ELF-1 (cell line): ENCODE results near the gene ERBB2.
"Not testable (repeated sequence)": the region's sequence is repeated elsewhere in the genome, so short reads cannot be mapped to it uniquely, and the experiment has no call there.

Source experiments
- DNase-seq: peaks from one replicate; pipeline ENCODE4 v3.0.0-alpha.2; 2016; ENCODE audit warnings: low read depth, low spot score

ERBB2 gene

DNA sequence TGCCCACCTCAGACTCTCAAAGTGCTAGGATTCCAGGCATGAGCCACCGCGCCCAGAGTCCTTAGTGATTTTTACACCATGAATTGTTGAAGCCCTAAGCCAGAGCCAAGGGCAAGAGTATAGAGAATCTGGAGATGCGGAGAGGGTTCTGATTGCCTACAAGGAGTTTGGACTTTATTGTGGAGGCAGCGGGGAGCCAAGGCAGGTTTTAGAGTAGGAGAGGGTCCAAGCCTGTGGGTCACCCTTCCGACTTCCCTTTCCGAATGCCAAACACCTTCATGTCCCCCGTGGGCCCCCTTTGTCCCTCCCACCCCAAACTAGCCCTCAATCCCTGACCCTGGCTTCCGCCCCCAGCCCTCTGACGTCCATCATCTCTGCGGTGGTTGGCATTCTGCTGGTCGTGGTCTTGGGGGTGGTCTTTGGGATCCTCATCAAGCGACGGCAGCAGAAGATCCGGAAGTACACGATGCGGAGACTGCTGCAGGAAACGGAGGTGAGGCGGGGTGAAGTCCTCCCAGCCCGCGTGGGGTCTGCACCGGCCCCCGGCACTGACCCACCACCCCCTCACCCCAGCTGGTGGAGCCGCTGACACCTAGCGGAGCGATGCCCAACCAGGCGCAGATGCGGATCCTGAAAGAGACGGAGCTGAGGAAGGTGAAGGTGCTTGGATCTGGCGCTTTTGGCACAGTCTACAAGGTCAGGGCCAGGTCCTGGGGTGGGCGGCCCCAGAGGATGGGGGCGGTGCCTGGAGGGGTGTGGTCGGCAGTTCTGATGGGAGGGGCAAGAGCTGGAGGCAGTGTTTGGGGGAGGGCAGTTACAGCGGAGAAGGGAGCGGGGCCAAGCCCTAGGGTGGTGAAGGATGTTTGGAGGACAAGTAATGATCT is 23.3 kb downstream of the ERBB2 start:
- DNase-seq = peak; percentile 75

DNA sequence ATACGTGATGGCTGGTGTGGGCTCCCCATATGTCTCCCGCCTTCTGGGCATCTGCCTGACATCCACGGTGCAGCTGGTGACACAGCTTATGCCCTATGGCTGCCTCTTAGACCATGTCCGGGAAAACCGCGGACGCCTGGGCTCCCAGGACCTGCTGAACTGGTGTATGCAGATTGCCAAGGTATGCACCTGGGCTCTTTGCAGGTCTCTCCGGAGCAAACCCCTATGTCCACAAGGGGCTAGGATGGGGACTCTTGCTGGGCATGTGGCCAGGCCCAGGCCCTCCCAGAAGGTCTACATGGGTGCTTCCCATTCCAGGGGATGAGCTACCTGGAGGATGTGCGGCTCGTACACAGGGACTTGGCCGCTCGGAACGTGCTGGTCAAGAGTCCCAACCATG is 24.9 kb downstream of the ERBB2 start:
- no peak for DNase-seq

DNA sequence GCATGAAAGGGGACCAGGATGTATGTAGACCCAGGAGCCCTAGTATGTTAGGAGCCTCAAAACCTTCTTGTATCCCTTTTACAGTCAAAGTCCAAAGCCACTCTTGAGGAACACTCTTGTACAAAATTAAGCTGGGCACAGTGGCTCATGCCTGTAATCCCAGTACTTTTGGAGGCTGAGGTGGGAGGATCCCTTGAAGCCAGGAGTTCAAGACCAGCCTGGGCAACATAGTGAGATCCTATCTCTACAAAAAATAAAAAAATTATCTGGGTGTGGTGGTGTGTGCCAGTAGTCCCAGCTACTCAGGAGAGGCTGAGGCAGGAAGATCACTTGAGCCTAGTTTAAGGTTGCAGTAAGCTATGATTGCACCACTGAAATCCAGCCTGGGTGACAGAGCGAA is 26.1 kb downstream of the ERBB2 start:
- not testable (repeated sequence) for DNase-seq

DNA sequence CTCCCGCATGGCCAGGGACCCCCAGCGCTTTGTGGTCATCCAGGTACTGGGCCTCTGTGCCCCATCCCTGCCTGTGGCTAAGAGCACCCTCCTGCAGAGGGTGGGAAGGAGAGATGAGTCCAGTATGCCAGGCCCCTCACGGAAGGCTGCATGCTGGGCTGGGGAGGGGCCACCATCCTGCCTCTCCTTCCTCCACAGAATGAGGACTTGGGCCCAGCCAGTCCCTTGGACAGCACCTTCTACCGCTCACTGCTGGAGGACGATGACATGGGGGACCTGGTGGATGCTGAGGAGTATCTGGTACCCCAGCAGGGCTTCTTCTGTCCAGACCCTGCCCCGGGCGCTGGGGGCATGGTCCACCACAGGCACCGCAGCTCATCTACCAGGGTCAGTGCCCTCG is 26.8 kb downstream of the ERBB2 start:
- DNase-seq = no peak

DNA sequence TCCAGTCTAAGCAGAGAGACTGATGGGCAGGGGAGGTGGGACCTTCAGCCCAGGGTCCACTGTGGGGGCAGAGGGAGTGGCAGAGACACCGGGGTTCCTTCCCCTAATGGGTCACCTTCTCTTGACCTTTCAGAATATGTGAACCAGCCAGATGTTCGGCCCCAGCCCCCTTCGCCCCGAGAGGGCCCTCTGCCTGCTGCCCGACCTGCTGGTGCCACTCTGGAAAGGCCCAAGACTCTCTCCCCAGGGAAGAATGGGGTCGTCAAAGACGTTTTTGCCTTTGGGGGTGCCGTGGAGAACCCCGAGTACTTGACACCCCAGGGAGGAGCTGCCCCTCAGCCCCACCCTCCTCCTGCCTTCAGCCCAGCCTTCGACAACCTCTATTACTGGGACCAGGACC is 27.7 kb downstream of the ERBB2 start:
- no peak for DNase-seq

DNA sequence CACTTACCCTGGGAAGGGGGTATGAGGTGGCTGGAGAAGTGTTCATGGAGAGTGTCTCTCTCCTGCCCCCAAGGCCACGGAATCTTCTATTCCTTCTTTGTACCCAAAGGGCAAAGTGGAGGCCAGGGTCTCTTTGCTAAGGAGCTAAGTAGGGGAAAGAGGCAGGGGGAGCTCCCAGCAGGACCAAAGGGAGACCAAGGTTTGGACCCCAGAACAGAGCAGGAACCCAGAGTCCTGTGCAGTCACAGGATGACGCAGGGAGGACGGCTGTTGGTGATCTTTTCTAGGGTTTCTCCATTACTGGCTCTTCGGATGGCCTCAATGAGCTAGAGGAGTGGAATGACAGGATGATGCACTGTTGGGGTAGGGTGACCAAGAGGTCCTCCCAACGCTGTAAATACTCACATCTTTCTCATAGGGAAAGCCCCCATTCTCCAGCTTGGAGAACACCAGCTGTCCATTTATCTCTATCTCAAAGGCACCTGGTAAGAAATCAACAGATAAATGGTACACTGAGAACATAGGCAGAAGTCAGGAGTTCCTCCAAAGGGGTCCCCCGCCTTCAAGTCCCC is 29.5 kb downstream of the ERBB2 start:
- DNase-seq = no peak

DNA sequence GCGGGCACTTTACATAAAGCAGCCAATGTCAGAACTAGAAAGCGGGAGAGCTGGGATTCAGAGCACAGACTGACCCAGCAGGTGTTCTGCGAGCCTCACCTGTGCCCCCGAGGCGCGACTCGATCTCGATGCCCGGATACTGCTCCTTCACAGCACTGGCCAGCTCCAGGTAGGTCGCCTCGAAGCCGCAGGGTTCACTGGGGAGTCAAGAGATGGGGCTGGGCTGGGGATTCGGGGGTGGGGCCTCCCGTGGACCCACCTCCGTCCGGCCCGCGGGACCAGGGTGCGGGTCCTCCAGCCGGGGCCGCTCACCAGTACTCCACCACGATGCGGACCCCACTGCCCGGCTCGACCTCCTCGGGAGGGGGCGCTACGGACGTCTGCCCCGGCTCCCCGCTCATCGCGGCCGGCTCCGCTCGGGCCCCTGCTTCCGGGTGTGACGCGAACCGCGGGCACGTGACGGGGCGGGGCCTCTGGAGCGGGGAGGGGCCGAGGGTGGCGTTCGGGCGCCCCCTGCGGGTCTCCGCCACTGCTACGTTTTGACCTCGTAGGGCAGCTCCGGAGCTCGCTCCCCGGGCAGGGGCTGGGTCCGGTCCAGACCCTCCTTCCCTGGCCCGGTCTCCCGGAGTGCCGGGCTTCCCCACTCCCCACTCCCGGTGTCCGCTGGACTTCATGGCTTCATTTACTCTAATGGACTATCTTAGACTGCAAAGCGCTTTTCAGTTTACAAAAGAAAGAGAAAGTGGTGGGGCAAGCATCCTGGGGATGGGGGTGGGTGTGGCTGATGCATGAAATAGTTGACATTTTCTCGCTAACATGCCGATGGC is 30.4 kb downstream of the ERBB2 start, which contains the start of gene MIEN1:
MIEN1 (minus strand) TSS at position 438 of the 827 bp plus-strand sequence; CDS start at position 401, 37 bp downstream.
- DNase-seq = peak; percentile 94

DNA sequence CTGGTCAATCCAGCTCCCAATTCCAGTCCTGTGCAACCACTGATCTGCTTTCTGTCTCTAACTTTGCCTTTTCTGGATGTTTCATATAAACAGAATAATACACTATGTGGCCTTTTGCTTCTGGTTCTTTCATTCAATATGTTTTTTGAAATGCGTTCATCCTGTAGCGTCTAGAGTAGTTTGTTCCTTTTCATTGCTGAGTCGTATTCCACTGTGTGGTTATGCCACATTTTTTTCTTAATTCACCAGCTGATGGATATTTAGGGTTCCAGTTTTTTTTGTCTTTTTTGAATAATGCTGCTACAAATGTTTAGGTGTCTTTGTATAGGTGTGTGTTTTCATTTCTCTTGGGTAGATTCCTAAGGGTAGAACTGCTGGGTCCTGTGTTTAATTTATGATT is 32.7 kb downstream of the ERBB2 start:
- no peak for DNase-seq

DNA sequence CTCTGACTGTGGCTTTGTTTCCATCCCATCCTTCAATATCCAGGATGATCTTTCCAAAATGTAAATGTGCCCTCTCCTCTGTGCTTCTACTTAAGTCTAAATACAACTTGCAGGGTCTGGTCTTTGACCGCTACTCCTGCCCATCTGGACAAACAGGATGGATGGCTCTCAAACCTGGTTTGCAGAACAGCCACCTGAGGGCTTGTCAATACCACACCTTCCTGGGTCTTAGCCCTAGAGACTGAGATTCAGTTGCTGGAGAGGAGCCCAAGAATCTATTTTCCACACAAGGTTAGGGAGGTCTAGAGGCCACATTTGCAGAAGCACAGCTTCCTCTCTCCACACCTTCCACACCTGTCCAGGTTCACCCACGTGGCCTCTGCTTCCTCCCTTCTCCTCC is 36.0 kb downstream of the ERBB2 start:
- DNase-seq = peak; percentile 62

DNA sequence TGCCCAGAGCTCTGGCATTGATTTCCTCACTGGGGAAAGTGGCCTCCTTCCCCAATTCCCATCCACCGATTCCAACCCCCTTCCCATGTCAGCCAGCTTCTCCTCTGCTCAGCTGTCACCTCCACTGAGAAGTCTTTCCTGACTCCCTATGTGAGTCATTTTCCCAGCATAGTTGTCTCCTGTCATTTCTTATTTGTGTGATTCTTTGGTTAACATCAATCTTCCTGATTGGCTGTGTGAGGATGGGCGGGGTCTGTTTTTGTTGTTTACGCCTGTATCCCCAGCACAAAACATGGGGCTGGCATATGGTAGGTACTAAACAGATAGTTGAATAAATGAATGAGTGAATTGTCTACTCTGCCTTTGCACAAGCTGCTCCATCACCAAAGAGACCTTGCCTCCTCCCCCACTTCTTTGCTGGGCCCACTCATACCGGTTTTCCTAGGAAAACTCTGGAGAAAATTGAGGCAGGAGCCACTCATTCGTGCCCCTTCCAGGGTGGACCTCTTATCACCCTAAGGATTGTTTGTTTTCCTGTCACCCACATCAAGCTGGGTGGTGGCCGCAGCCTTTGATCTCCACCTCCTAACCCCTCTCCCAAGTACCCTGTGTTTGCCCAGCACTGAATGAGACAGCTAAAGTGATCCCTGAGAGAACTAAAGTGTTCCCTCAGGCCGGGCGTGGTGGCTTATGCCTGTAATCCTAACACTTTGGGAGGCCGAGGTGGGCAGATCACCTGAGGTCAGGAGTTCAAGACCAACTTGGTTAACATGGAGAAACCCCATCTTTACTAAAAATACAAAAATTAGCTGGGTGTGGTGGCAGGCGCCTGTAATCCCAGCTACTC is 36.7 kb downstream of the ERBB2 start:
- DNase-seq = no peak

DNA sequence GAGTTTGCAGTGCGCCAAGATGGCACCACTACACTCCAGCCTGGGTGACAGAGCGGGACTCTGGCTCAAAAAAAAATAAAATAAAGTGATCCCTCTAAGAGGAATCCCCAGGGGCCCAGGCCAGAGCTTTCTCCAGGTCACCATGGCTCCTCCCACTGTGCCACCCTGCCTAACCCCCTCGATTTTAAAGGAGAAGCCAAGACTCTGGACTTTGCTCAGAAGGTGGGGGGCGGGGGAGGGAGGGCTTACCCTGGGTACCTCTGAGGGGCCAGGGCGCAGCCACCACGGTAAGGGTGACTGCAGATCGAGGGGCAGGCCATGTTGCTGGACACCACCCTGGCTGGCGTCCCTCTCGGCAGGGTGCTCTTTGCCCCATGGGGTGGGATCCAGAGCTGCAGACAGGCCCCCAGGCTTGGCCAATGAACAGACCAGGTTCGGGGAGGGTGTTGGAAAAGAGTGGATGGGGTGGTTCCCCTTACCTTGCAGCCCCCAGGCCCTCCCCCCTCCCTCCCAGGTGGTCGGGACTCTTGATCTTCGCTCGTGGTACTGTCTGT is 37.4 kb downstream of the ERBB2 start:
- DNase-seq = no peak

DNA sequence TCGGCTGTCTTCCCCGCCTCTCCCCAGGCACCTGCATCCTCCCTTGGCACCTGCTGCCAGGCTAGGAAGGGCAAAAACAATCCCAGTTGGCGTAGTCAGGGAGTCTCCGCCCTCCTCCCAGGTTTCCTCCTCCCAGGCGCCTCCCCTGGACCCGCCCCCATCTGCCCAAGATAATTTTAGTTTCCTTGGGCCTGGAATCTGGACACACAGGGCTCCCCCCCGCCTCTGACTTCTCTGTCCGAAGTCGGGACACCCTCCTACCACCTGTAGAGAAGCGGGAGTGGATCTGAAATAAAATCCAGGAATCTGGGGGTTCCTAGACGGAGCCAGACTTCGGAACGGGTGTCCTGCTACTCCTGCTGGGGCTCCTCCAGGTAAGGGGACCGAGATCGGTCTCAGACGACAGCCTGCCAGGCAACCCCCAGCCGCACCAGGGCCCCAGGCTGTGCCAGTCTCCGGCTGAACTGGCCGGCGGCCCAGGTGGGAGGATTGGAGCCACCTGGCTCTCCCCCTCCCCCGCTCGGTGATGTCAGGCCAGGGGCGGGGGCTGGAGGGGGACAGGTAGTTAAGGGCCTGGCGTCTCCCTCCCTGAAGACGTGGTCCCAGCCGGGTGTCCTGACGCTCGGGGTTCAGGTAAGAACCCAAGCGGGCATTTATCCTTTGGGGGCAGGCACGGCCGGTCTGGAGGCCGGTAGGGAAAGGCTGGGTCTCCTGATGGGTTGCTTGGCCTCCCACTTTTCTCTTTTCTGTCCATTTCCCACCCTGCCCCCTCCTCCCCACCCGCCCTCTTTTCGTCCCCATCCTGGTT is 38.1 kb downstream of the ERBB2 start, which contains the start of gene GRB7:
GRB7 (plus strand) TSS at position 179 of the 808 bp plus-strand sequence. CDS start 4,364 bp downstream, outside the sequence.
- DNase-seq = peak; percentile 78

DNA sequence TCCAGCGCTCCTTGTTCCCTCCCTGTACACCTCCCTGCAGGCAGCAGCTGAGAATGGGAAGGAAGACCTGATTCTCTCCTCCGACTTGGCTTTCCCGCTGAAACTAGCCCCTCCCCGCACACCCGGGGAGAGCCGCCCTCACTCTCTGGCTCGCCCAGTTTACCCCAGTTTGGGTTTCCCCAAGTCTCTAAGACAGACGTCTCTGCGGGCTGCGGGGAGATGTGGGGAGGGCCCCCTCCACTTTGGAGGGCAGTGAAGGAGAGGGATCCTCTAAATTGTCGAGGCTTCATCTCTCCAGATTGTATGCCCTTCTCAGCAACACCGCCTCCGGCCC is 38.7 kb downstream of the ERBB2 start:
- DNase-seq = peak; percentile 70

DNA sequence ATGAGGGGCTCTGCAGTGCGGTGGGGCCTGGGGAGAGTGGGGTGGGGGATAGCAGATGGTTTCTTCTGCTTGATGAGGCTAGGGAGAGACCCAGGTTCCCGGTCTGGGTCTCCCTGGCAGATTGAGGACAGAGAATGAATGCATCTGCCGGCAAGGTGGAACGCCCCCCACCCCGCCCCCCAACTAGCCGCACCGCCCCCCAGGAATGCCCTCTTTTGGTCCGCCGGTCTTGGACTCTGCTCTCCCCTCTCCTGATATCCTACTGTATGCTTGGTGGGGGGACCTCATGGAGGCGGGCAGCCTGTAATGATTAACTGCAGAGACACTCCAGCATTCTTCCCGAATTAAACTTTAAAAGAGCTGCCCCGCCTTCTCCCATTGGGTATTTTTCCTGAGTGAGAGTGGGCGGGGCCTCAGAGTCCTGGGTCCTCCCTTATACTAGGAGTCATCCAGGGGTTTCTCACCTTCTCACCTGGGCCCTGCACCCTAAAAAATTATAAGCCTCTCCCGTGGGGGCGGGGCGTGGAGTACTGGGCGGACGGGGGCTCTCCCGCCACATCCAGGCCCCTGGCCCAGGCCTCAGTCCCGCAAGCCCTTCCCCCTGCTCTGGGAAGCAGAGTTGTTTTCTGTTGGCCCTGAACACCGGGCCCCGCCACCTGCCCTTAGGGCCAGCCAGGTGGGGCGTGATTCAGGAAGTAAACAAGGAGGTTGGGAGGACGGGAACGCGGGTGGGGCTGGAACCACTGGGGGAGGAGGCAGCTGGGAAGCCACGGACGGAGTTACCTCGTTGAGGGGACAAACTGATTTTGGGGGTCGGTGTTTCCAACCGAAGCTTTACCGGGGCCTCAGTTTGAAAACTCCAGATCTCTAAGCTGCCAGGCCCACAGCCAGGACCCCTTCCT is 39.4 kb downstream of the ERBB2 start:
- DNase-seq = peak; percentile 85

DNA sequence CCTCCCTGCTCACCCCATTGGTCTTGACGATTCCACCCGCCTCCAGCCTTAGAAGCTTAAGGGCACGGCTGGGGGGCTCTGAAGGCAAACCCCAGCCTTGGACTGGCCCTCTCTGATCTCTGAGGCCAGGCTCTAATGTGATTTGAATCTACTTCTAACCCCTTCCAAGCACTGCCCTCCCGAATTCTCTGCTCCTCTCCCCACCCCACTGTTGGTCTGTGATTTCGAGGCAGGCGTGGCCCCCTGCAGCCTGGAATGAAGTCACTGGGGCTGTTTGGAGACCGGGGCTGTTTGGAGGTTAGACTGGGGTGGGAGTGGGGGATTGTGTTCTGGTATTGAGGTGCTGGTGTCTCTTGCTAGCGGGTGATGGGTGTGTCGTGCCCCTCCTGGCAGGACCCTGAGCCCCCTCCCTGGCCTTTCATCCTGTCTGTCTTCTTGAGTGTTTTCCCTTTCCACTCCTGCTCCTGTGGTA is 40.1 kb downstream of the ERBB2 start:
- DNase-seq = peak; percentile 62

DNA sequence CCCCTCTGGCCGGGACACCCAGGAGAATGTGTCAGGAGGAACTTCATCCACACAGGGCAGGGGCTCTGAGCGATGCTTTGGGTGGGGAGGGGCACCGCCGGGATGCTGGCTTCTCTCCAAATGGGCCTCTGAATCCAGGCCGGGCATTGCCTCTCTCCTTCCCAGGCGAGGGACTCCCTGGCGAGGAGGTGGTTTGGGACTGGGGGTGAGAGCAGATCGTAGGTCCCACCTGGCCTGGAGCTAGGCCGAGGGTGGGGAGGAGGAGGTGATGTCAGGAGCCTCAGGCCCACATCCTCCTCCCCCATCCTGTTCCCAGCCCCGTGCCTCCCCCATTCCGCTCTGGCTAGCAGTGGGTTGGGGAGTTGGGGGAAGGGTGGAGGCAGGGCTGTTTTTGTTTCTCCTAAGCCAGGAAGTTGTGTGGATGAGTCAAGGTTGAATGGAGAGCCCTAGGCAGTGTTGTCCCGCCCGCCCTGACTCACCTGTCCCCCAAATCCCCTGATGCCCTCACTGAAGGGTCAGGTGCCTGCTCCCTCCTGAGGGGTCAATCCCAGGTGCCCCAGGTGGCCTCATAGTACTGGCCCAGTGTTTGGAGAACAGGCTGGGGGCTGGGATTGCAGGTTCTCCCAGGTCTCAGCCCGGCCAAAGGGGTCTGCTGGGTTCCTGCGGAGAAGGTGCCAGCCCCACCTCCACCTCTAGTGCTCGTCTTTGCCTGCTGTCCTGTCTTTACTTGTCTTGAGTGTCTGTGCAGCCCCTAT is 40.7 kb downstream of the ERBB2 start:
- peak; percentile 83 for DNase-seq

DNA sequence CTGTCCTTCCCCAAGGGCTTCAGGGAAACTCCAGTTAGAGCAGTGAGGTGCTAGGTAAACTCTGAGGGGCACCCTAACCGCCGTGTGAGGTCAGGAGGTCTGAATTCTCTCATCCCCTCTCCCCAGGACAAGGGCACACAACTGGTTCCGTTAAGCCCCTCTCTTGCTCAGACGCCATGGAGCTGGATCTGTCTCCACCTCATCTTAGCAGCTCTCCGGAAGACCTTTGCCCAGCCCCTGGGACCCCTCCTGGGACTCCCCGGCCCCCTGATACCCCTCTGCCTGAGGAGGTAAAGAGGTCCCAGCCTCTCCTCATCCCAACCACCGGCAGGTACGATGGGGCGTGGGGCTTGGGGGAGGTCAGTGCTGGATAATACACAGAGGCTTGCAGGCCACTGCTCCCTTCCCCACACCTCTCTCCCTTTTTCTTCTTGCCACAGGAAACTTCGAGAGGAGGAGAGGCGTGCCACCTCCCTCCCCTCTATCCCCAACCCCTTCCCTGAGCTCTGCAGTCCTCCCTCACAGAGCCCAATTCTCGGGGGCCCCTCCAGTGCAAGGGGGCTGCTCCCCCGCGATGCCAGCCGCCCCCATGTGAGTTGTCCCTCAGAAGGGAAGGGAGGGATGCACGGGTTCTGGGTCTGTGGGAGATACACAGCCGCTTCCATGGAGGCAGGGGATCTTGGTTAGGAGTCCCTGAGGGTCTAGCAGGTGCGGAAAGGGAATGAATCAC is 42.4 kb downstream of the ERBB2 start:
- DNase-seq = no peak
